Stimulated activated CD8-positive, alpha-beta memory T cell treated with anti-CD3 and anti-CD28 coated beads, Interleukin-15, amount 100 ng/mL, for 48 hours (primary cell): ENCODE data around the gene SPR.
"Not testable (repeated sequence)": the region's sequence is repeated elsewhere in the genome, so short reads cannot be mapped to it uniquely, and the experiment has no call there.

ENCODE experiments used
- DNase-seq, 2 donors: peaks; one replicate each; pipeline ENCODE4 v3.0.0-alpha.2; 2020; ENCODE audit warnings: low read depth in 2 of 2

Gene SPR

GRCh38 chr2:72888438-72889202 is 1.4 kb downstream of the SPR start:
- no peak for DNase-seq

GRCh38 chr2:72889991-72890390 is 2.8 kb downstream of the SPR start:
- DNase-seq, result no peak

GRCh38 chr2:72891091-72891818 is 4.0 kb downstream of the SPR start:
- no peak for DNase-seq

GRCh38 chr2:72892506-72893173 is 5.4 kb downstream of the SPR start:
- peak in 1 of 2 donors; percentile 48 for DNase-seq

GRCh38 chr2:72893594-72894319 is 6.5 kb downstream of the SPR start:
- no peak for DNase-seq

GRCh38 chr2:72894514-72894913 is 7.3 kb downstream of the SPR start:
- DNase-seq, result no peak

- DNase-seq, result no peak
Measured at GRCh38 chr2:72895154-72895553, 7.9 kb downstream of the SPR start.

- no peak for DNase-seq
Measured at GRCh38 chr2:72895759-72896281, 8.6 kb downstream of the SPR start.

- no peak for DNase-seq
Measured at GRCh38 chr2:72896446-72896845, 9.2 kb downstream of the SPR start.

GRCh38 chr2:72897785-72898584 is 10.8 kb downstream of the SPR start:
- DNase-seq, result no peak

- DNase-seq, result no peak
Measured at GRCh38 chr2:72898585-72898906, 11.3 kb downstream of the SPR start.

- DNase-seq, result no peak
Measured at GRCh38 chr2:72900191-72900825, 13.1 kb downstream of the SPR start.

GRCh38 chr2:72901426-72901825 is 14.2 kb downstream of the SPR start:
- no peak for DNase-seq

- DNase-seq, result not testable (repeated sequence)
Measured at GRCh38 chr2:72907369-72907768, 20.2 kb downstream of the SPR start.

GRCh38 chr2:72908741-72909140 is 21.5 kb downstream of the SPR start:
- no peak for DNase-seq

GRCh38 chr2:72911256-72911655 is 24.0 kb downstream of the SPR start:
- DNase-seq, result no peak

- no peak for DNase-seq
Measured at GRCh38 chr2:72913486-72914205, 26.4 kb downstream of the SPR start.

GRCh38 chr2:72914206-72914559 is 27.0 kb downstream of the SPR start:
- no peak for DNase-seq

- no peak for DNase-seq
Measured at GRCh38 chr2:72914589-72915319, 27.5 kb downstream of the SPR start.
